PC-9 (cell line): Measurements from ENCODE around the gene CLTCL1.

ENCODE experiments used
- EZH2 ChIP-seq: fragments of 200-600 bp; sonication (generic); IDR thresholded peaks from 2 replicates; pipeline ENCODE4 v1.8.0; 2017; ENCODE audit warnings: antibody characterized with exemption, low read depth
- TF ChIP-seq, protein P1 (sequence below): fragments of 200-600 bp; sonication (generic); conservative IDR thresholded peaks from 2 replicates; pipeline ENCODE4 v1.6.1; 2017; ENCODE audit warnings: mixed run types, antibody characterized with exemption, mild to moderate bottlenecking, moderate library complexity

DNA sequence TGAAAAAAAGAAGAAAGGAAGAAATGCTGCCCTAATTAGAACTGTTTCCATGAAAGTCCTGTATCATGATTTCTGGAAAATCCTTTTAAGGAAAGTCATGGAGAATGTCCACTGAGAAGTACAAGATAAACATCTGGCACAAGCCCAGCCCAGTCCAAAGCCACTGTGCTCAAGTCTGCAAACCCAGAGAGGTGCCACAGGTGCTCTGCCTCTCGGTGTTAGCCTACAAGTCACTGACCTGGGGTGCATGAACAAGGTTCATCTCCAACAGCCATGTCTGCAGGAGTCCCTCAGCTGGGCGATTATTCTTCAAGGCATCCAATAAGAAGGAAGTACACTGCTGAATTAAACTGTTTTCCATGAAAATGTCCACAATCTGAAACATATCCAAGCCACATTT lies 61.9 kb downstream of the CLTCL1 start:
- TF ChIP-seq, protein P1, sequence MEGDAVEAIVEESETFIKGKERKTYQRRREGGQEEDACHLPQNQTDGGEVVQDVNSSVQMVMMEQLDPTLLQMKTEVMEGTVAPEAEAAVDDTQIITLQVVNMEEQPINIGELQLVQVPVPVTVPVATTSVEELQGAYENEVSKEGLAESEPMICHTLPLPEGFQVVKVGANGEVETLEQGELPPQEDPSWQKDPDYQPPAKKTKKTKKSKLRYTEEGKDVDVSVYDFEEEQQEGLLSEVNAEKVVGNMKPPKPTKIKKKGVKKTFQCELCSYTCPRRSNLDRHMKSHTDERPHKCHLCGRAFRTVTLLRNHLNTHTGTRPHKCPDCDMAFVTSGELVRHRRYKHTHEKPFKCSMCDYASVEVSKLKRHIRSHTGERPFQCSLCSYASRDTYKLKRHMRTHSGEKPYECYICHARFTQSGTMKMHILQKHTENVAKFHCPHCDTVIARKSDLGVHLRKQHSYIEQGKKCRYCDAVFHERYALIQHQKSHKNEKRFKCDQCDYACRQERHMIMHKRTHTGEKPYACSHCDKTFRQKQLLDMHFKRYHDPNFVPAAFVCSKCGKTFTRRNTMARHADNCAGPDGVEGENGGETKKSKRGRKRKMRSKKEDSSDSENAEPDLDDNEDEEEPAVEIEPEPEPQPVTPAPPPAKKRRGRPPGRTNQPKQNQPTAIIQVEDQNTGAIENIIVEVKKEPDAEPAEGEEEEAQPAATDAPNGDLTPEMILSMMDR = no peak
- TF ChIP-seq EZH2 = no peak
